Endodermal cell (in vitro differentiated cells): Measurements from ENCODE around the gene STXBP5. TPM values are rescaled to one million over a fixed set of nuclear protein-coding genes. Genes with fewer than 3 reads are reported as not detected.

ENCODE experiments used
- DNase-seq: peaks from one replicate; pipeline ENCODE4 v3.0.0-alpha.2; 2017
- H3K27ac ChIP-seq: 2 replicates; pipeline ENCODE4 v1.5.1; 2013; ENCODE audit warnings: mild to moderate bottlenecking, low read depth, low read length, moderate library complexity
- H3K27me3 ChIP-seq: 2 replicates; pipeline ENCODE4 v1.6.1; 2013; ENCODE audit warnings: mild to moderate bottlenecking, low read length, moderate library complexity; ENCODE audit not compliant: insufficient read depth, control insufficient read depth, poor library complexity, severe bottlenecking
- H3K36me3 ChIP-seq: 2 replicates; pipeline ENCODE4 v1.7.0; 2013; ENCODE audit warnings: mild to moderate bottlenecking, low read length, moderate library complexity; ENCODE audit not compliant: control insufficient read depth, insufficient read depth
- H3K4me1 ChIP-seq: one replicate; pipeline ENCODE4 v1.7.0; 2013; ENCODE audit warnings: low read length; ENCODE audit not compliant: control insufficient read depth, insufficient read depth
- H3K4me3 ChIP-seq: 2 replicates; pipeline ENCODE4 v1.5.1; 2013; ENCODE audit warnings: mild to moderate bottlenecking, low read length, moderate library complexity
- H3K9ac ChIP-seq: 2 replicates; pipeline ENCODE4 v1.6.1; 2013; ENCODE audit warnings: mild to moderate bottlenecking, low read length, moderate library complexity; ENCODE audit not compliant: poor library complexity, severe bottlenecking; ENCODE audit errors: extremely low read depth
- H3K9me3 ChIP-seq: 2 replicates; pipeline ENCODE4 v1.6.1; 2013; ENCODE audit warnings: mild to moderate bottlenecking, low read length, moderate library complexity; ENCODE audit not compliant: control insufficient read depth
- H3K27ac Mint-ChIP-seq: 2 replicates; pipeline ENCODE4 v1.8.0; 2020; ENCODE audit warnings: mixed read lengths
- H3K27me3 Mint-ChIP-seq: 2 replicates; pipeline ENCODE4 v1.8.0; 2021; ENCODE audit warnings: mild to moderate bottlenecking, mixed read lengths; ENCODE audit not compliant: insufficient read depth
- H3K36me3 Mint-ChIP-seq: 2 replicates; pipeline ENCODE4 v1.8.0; 2020; ENCODE audit warnings: low read depth, mixed read lengths
- H3K4me1 Mint-ChIP-seq: 2 replicates; pipeline ENCODE4 v1.8.0; 2020; ENCODE audit warnings: mixed read lengths
- H3K4me3 Mint-ChIP-seq: 2 replicates; pipeline ENCODE4 v1.8.0; 2020; ENCODE audit warnings: mild to moderate bottlenecking, moderate library complexity, mixed read lengths
- H3K9me3 Mint-ChIP-seq: 2 replicates; pipeline ENCODE4 v1.8.0; 2020; ENCODE audit warnings: mild to moderate bottlenecking, mixed read lengths
- WGBS, 2 experiments: methylation state at CpG; one replicate each; pipeline versions ENCODE4 v1.1.5 to v1.1.7; 2013; ENCODE audit warnings: missing lambda C conversion rate in 2 of 2, mixed read lengths in 1 of 2; ENCODE audit not compliant: insufficient coverage in 1 of 2, insufficient read length in 1 of 2; 5-methylcytosine and 5-hydroxymethylcytosine counted together
- total RNA-seq, 2 donors: library from RNA; stranded (reverse); fragmentation: NEBNext Ultra II Directional in 1 of 2; extraction: Animal tissue kit (Norgen Biotek cat#: 25700) in 1 of 2; gene quantifications; 2 replicates in 1 of 2; 3 replicates in 1 of 2; pipeline ENCODE4 v1.2.1, GENCODE V29; 2021
- TF ChIP-seq, protein P1 (sequence below): fragments of 200-600 bp; sonication (generic); conservative IDR thresholded peaks from 2 replicates; pipeline ENCODE4 v1.5.0; 2021; ENCODE audit warnings: antibody characterized with exemption, mild to moderate bottlenecking

The STXBP5 gene
- total RNA-seq, 2 donors from 2014 or later, result 19.2 to 25.2 TPM

- Mint-ChIP-seq H3K27ac (no peak overlapping the region), H3K27me3 (no peaks in the 10 kb centered on the region), H3K36me3 (no peaks in the 10 kb centered on the region), H3K9me3 (no peaks in the 10 kb centered on the region), H3K4me1 (peaks cover 1% of the 10 kb centered on the region), H3K4me3 (no peak overlapping the region)
- H3K9ac ChIP-seq, result no peak overlapping the region
- no peak overlapping the region for H3K27ac ChIP-seq
- TF ChIP-seq, protein P1, sequence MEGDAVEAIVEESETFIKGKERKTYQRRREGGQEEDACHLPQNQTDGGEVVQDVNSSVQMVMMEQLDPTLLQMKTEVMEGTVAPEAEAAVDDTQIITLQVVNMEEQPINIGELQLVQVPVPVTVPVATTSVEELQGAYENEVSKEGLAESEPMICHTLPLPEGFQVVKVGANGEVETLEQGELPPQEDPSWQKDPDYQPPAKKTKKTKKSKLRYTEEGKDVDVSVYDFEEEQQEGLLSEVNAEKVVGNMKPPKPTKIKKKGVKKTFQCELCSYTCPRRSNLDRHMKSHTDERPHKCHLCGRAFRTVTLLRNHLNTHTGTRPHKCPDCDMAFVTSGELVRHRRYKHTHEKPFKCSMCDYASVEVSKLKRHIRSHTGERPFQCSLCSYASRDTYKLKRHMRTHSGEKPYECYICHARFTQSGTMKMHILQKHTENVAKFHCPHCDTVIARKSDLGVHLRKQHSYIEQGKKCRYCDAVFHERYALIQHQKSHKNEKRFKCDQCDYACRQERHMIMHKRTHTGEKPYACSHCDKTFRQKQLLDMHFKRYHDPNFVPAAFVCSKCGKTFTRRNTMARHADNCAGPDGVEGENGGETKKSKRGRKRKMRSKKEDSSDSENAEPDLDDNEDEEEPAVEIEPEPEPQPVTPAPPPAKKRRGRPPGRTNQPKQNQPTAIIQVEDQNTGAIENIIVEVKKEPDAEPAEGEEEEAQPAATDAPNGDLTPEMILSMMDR, result no peak
- H3K27me3 ChIP-seq, result no peaks in the 10 kb centered on the region
- H3K4me3 ChIP-seq, result no peak overlapping the region
- no peak for DNase-seq
- WGBS, 2 experiments, result 83% methylated on average over 1 of the region's 1 CpG; no CpG with 5 or more reads in 1 of the 2 experiments
- no peaks in the 10 kb centered on the region for H3K9me3 ChIP-seq
- peaks cover 6% of the 10 kb centered on the region for H3K4me1 ChIP-seq
- H3K36me3 ChIP-seq, result no peaks in the 10 kb centered on the region
Observed at GRCh38 chr6:147170269-147170668, 33.9 kb upstream of the STXBP5 start.

DNA sequence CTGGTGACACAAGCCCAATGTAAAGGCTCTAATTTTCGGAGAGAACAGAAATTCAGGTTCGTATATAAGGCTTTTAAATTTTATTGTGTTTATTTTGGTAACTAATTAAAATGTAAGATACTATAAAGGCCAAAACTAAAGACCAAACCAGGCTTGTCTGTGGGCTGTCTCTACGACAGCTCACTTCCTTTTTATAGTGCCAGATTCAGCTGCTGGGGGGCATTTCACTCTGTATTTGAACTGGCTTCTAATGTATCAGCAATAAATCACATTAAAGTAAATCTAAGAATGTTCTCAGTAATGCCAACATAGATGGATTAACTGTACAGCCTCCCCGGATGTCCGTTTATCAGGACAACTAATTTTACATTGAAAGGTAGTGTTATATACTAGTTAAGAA is 31.1 kb upstream of the STXBP5 start:
- no peak overlapping the region for H3K9ac ChIP-seq
- H3K9me3 Mint-ChIP-seq, result no peaks in the 10 kb centered on the region
- no peak for DNase-seq
- H3K4me1 ChIP-seq, result peaks cover 6% of the 10 kb centered on the region
- H3K27ac ChIP-seq, result no peak overlapping the region
- 80 to 92% methylated on average over 1 to 5 of the region's 5 CpGs for WGBS, 2 experiments
- H3K27ac Mint-ChIP-seq, result no peak overlapping the region
- no peaks in the 10 kb centered on the region for H3K27me3 ChIP-seq
- peaks cover 7% of the 10 kb centered on the region for H3K4me1 Mint-ChIP-seq
- H3K4me3 Mint-ChIP-seq, result no peak overlapping the region
- H3K4me3 ChIP-seq, result no peak overlapping the region
- TF ChIP-seq, protein P1, result no peak
- no peaks in the 10 kb centered on the region for H3K36me3 ChIP-seq
- no peaks in the 10 kb centered on the region for H3K36me3 Mint-ChIP-seq
- H3K9me3 ChIP-seq, result no peaks in the 10 kb centered on the region
- H3K27me3 Mint-ChIP-seq, result no peaks in the 10 kb centered on the region

- Mint-ChIP-seq H3K4me3 (no peak overlapping the region), H3K27me3 (no peaks in the 10 kb centered on the region), H3K4me1 (peaks cover 7% of the 10 kb centered on the region), H3K36me3 (no peaks in the 10 kb centered on the region), H3K27ac (no peak overlapping the region), H3K9me3 (no peaks in the 10 kb centered on the region)
- no peak for DNase-seq
- Histone ChIP-seq H3K27me3 (no peaks in the 10 kb centered on the region), H3K27ac (no peak overlapping the region), H3K4me3 (no peak overlapping the region), H3K9me3 (no peaks in the 10 kb centered on the region), H3K36me3 (no peaks in the 10 kb centered on the region), H3K4me1 (peaks cover 6% of the 10 kb centered on the region), H3K9ac (no peak overlapping the region)
- 100% methylated on average over 1 to 2 of the region's 3 CpGs for WGBS, 2 experiments
- TF ChIP-seq, protein P1, result no peak
Observed at GRCh38 chr6:147173675-147174308, 30.4 kb upstream of the STXBP5 start.
